NT2/D1 (cell line): ENCODE measurements around the gene CACNA2D3.

Experiments used
- SUZ12 ChIP-seq: IDR thresholded peaks from 2 replicates; pipeline ENCODE4 v1.6.1; 2011; ENCODE audit not compliant: insufficient read length, insufficient read depth; ENCODE audit errors: extremely low read depth
- YY1 ChIP-seq: IDR thresholded peaks from 2 replicates; pipeline ENCODE4 v1.6.1; 2011; ENCODE audit not compliant: insufficient read length, insufficient read depth
- ZNF274 ChIP-seq: IDR thresholded peaks from 2 replicates; pipeline ENCODE4 v1.6.1; 2011; ENCODE audit warnings: mild to moderate bottlenecking, low read depth, low read length

- TF ChIP-seq SUZ12 (no peak), YY1 (no peak), ZNF274 (no peak)
These were observed 670.8 kb downstream of the CACNA2D3 start for GRCh38 chr3:54793171-54793570.
